Cardiac fibroblast (primary cell): ENCODE measurements around the gene ADGRG4.
"Not testable (repeated sequence)": the region's sequence is repeated elsewhere in the genome, so short reads cannot be mapped to it uniquely, and the experiment has no call there.

ENCODE experiments used
- DNase-seq, 2 donors: peaks; one replicate each; pipeline versions ENCODE4 v3.0.0 to v3.0.0-alpha.2; 2010; ENCODE audit warnings: low read depth in 2 of 2
- H3K4me3 ChIP-seq, 2 donors: replicated peaks in 1 of 2; 1 replicate in 1 of 2; 2 replicates in 1 of 2; pipeline ENCODE4 v1.5.1; 2011; ENCODE audit warnings: low read depth in 2 of 2, low read length in 2 of 2, mild to moderate bottlenecking in 2 of 2, moderate library complexity in 1 of 2
- TF ChIP-seq, protein P1 (sequence below): IDR thresholded peaks from one replicate; pipeline ENCODE4 v1.5.1; 2011; ENCODE audit warnings: low read depth, mild to moderate bottlenecking, low read length, inconsistent platforms

Gene ADGRG4

DNA sequence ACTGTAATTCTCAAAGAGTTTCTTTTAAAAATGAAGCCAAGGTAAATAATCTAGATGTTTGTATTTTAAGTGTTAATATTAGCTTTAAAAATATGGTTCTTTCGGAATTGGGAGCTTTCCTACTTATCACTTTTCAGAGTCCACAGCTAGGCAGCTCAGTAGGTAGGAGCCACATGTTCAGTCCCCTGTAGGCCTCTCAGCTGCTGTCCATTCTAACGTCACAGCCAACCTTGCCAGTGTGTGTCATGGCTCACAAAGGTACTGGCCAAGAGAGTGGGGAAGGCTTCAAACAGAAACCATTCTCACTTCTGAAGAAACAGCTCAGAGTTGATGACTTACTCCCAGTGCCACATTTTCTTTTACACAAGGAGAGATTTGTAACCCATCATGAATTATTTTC, 137.0 kb downstream of the ADGRG4 start:
- DNase-seq, result no peak
- H3K4me3 ChIP-seq, result no peak overlapping the region

DNA sequence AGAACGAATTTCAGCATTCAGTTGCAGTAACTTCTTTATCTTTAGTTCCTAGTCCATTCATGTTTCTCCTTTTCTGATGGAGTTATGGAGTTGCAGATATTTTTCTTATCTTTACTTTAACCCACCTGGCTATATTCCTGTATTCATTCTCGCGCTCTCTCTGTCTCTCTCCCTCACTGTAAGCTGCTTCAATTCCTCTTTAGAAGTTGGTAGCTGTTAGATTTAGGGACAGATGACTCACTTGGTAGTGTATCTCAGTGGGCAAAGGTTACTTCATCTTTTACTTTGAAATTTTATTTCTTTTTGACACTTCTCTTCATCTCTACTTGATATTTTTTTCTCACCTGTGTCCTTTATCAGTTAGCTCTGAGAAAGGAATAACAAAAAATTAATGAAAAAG, 137.4 kb downstream of the ADGRG4 start:
- H3K4me3 ChIP-seq, result no peak overlapping the region
- TF ChIP-seq, protein P1, sequence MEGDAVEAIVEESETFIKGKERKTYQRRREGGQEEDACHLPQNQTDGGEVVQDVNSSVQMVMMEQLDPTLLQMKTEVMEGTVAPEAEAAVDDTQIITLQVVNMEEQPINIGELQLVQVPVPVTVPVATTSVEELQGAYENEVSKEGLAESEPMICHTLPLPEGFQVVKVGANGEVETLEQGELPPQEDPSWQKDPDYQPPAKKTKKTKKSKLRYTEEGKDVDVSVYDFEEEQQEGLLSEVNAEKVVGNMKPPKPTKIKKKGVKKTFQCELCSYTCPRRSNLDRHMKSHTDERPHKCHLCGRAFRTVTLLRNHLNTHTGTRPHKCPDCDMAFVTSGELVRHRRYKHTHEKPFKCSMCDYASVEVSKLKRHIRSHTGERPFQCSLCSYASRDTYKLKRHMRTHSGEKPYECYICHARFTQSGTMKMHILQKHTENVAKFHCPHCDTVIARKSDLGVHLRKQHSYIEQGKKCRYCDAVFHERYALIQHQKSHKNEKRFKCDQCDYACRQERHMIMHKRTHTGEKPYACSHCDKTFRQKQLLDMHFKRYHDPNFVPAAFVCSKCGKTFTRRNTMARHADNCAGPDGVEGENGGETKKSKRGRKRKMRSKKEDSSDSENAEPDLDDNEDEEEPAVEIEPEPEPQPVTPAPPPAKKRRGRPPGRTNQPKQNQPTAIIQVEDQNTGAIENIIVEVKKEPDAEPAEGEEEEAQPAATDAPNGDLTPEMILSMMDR, result no peak
- DNase-seq, result no peak

More for the DNA sequence above, 137.0 kb downstream of the ADGRG4 start:
- TF ChIP-seq, protein P1, result no peak

DNA sequence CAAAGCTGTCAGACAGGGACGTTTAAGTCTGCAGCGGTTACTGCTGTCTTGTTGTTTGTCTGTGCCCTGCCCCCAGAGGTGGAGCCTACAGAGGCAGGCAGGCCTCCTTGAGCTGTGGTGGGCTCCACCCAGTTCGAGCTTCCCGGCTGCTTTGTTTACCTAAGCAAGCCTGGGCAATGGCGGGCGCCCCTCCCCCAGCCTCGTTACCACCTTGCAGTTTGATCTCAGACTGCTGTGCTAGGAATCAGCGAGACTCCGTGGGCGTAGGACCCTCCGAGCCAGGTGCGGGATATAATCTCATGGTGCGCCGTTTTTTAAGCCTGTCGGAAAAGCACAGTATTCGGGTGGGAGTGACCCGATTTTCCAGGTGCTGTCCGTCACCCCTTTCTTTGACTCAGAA, 144.9 kb downstream of the ADGRG4 start:
- not testable (repeated sequence) for DNase-seq, H3K4me3 ChIP-seq

DNA sequence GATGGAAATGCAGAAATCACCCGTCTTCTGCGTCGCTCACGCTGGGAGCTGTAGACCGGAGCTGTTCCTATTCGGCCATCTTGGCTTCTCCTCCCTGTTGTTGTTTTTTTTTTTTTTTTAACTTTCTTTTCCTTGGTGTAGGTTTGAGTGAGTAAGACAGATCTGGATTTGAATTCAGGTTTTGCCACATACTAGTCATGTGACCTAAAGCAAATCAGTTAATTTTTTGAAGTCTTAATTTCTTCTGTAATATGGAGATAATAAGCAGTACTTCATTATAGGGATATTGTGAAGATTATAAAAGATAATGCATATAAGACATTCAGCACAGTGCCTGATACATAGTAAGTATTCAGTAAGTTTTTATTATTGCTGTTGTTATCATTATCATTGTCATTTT, 145.4 kb downstream of the ADGRG4 start:
- DNase-seq, result no peak
- TF ChIP-seq, protein P1, result no peak
- H3K4me3 ChIP-seq, result no peak overlapping the region

DNA sequence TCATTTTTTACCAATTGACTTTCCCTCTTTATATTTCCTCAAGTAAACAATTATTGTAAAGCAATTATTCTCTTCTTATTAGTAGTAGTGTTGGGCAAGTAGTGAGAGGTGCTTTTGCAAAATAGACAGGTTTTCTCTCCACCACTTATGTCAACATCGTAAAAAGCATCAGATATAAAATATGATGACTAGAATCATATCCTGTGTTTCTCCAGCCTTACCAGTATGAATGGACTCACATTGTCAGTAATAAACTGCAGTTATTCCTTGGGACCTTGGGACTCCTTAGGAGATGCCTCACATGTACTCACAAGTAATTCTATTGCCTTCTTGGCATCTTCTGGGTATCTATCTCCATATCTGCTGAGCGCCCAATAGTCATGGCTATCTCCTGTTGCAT, 146.5 kb downstream of the ADGRG4 start:
- DNase-seq, result no peak
- TF ChIP-seq, protein P1, result no peak
- no peak overlapping the region for H3K4me3 ChIP-seq

DNA sequence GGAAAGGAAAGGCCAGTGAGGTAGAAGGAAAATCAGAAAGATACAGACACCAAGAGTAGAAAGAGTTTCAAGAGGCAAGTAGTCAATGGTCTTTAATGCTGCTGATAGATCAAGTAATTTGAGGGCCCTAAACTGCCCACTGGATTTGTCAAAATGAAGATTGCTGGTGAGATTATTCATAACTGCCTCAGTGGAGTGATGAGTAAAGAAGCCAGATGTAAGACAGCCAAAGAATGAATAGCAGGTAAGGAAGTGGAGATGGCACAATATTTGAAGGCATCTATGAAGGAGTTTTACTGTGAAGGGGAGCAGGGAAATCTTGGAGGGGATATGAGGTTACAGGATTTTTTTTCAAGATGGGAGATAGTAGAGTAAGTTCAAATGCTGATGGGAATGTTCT, 147.2 kb downstream of the ADGRG4 start:
- H3K4me3 ChIP-seq, result no peak overlapping the region
- no peak for DNase-seq
- TF ChIP-seq, protein P1, result no peak

DNA sequence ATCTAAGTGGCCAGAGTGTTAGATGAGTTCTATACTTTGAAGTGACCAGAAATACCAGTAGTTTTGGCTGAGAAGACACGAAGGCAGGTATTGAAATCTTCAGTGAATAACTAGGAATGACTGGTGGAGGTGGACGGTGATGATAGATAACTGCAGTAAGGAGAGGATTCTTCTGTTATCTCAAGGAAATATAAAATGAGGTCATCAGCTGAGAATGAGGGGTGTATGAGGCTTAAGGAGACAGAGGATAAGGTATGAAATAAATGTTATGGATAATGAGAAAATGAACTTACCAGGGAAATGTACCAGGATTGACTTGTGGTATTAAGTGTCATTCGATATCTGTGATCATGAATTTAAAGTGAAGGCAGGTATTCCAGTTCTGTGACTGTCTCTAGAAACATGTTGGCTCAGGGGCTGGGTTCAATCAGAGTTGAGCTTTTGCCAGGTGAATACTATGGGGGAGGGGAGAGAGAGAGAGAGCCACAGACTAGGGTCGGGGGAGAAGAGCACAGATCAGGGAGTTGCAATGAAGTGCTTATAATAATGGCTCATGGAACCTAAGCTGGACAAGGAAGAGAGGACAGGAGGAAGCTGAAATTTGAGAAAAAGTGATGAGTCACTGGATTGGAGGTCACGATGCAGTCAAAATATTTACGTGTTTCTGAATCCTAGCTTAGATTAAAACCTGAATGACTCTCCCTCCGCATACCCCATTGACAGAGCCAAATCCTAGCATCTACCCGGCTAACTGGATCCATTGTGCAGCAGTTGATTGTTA, 149.5 kb downstream of the ADGRG4 start:
- TF ChIP-seq, protein P1, result no peak
- H3K4me3 ChIP-seq, result no peak overlapping the region
- DNase-seq, result peak in 1 of 2 donors; percentile 0
